ENCODE measurements around the gene ZNF837. TPM values are rescaled to one million over a fixed set of nuclear protein-coding genes. Genes with fewer than 3 reads are reported as not detected.
"Not testable (repeated sequence)": the region's sequence is repeated elsewhere in the genome, so short reads cannot be mapped to it uniquely, and the experiment has no call there.

Gene ZNF837
- under 1 TPM; 0.71 to 0.86 TPM for total RNA-seq

DNA sequence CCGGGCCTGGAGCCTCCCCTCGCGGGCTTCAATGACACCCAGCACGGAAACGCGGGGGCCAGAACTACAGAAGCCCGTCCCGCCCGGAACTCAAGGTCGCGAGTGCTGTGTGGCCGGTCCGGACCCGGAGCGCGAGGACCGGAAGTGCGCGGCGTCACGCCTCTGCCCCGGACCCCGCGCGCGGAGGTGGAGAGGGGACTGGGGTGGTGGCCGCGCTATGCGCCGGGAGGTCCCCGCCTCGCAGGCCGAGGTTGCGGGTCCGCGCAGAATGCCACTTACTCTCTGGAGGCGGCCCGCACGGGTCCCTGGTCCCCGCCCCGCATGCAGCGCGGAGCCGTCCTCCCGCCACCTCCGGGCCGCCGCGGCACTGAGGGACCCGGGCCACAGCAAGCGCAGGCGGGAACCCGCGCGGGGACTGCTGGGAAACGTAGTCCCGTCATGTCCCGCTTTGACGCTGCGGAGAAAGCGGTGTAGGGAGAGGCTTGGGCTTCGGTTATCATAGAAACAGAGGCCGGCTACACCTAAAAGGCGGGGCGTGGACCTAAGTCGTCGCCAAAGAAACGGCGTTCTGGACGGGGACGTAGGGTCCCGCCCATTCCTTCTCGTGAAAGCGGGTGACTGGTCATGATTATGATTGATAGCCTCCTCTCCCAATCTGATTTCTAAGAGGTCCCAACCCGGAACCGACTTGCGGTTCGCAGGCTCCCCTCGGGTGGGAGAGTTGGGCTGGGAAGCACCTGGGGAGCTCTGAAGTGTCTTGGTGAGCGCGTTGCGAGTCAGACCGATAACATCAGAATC is at the start of gene ZNF837:
Gene ZNF837, minus strand, starts transcription at position 369 of the 798 bp plus-strand sequence. CDS start 11,698 bp downstream, outside the sequence.
- ATAC-seq: peak; percentile 92 to 94
- Mint-ChIP-seq H3K9me3 (no peaks in the 10 kb centered on the region), H3K36me3 (no peaks in the 10 kb centered on the region), H3K4me3 (peak within 1 kb of the TSS; percentile 91), H3K4me1 (ENCODE audit: low read depth in 2 of 2) (peaks cover 17 to 18% of the 10 kb centered on the region in 2 donors), H3K27me3 (no peaks in the 10 kb centered on the region), H3K27ac (peak within 1 kb of the TSS; percentile 83 to 95)
- DNase-seq (ENCODE audit: low spot score): peak; percentile 99

DNA sequence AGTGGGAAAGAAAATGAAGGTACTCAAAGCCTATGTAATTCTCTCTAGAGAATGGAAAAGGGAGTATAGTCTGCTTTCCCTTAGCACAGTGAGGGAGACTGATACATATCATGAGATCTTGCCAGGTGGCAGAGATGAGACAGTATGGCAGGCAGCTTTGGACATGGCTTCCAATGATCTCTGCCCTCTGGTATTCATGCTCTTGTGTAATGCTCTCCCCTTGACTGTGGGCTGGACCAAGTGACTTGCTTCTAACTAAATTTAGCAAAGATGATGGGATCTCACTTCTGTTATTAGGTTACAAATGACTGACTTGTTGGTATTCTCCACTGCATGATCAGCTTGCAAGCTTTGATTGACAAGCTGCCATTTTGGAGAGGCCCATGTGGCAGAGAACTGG is 48.9 kb upstream of the ZNF837 start:
- ATAC-seq: no peak
- Mint-ChIP-seq H3K27ac (no peak overlapping the region), H3K36me3 (peaks cover 37% of the 10 kb centered on the region)

DNA sequence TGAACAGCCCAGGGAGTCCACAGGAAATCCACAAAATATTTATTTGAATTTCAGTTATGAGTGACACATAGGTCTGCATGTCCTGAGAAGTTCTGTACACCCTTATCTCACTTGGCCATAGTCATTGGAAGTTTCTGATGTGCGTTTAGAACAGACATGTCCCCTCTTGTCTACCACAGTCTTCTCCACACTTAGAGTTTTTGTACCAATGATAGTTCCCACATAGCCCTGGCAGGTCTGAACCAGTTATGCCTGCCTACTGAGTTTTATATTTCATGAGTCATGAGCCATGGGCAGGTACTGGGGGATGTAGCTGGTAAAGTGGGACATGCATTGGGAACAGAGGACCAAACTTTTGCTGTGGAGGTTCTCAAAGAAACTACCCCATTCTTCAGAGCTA is 47.8 kb upstream of the ZNF837 start:
- H3K36me3 Mint-ChIP-seq: peaks cover 26% of the 10 kb centered on the region
- no peak for ATAC-seq
- H3K4me3 Mint-ChIP-seq: no peak overlapping the region
- DNase-seq (ENCODE audit: low spot score): no peak
- H3K27ac Mint-ChIP-seq: no peak overlapping the region
- no peaks in the 10 kb centered on the region for H3K27me3 Mint-ChIP-seq
- no peaks in the 10 kb centered on the region for H3K4me1 Mint-ChIP-seq (ENCODE audit: low read depth in 2 of 2)
- H3K9me3 Mint-ChIP-seq: peaks cover 12% of the 10 kb centered on the region

More for the DNA sequence above, 48.9 kb upstream of the ZNF837 start:
- DNase-seq (ENCODE audit: low spot score): no peak
- Mint-ChIP-seq H3K9me3 (peaks cover 12% of the 10 kb centered on the region), H3K4me3 (no peak overlapping the region), H3K27me3 (no peaks in the 10 kb centered on the region), H3K4me1 (ENCODE audit: low read depth in 2 of 2) (no peaks in the 10 kb centered on the region)

DNA sequence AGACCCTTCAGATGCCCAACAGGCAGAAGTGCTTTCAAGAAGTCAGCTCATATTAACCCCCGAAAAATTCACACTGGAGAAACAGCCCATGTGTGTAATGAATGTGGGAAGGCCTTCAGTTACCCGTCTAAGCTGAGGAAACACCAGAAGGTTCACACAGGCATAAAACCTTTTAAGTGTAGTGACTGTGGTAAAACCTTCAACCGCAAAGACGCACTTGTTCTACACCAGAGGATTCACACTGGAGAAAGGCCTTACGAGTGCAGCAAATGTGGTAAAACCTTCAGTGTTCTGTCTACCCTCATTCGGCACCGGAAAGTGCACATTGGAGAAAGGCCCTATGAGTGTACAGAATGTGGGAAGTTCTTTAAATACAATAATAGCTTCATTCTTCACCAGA is 36.2 kb upstream of the ZNF837 start:
- Mint-ChIP-seq H3K36me3 (peaks cover 36% of the 10 kb centered on the region), H3K27ac (no peak overlapping the region), H3K4me3 (no peak overlapping the region), H3K9me3 (no peaks in the 10 kb centered on the region), H3K4me1 (ENCODE audit: low read depth in 2 of 2) (no peaks in the 10 kb centered on the region), H3K27me3 (no peaks in the 10 kb centered on the region)
- DNase-seq (ENCODE audit: low spot score) (no peak), ATAC-seq (no peak)

DNA sequence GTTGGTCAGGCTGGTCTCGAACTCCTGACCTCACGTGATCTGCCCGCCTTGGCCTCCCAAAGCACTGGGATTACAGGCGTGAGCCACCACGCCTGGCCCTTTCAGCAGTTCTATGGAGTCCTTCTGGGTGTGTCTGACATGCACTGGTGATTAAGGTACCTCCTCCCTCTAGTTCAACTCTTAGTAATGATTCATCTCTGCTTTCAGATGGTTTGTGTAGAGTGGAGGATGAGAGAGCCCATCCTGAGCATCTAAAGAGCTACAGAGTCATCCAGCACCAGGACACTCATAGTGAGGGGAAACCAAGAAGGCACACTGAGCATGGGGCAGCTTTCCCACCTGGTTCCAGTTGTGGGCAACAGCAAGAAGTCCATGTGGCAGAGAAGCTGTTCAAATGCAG is 35.8 kb upstream of the ZNF837 start:
- no peaks in the 10 kb centered on the region for H3K9me3 Mint-ChIP-seq
- H3K36me3 Mint-ChIP-seq: peaks cover 34% of the 10 kb centered on the region

DNA sequence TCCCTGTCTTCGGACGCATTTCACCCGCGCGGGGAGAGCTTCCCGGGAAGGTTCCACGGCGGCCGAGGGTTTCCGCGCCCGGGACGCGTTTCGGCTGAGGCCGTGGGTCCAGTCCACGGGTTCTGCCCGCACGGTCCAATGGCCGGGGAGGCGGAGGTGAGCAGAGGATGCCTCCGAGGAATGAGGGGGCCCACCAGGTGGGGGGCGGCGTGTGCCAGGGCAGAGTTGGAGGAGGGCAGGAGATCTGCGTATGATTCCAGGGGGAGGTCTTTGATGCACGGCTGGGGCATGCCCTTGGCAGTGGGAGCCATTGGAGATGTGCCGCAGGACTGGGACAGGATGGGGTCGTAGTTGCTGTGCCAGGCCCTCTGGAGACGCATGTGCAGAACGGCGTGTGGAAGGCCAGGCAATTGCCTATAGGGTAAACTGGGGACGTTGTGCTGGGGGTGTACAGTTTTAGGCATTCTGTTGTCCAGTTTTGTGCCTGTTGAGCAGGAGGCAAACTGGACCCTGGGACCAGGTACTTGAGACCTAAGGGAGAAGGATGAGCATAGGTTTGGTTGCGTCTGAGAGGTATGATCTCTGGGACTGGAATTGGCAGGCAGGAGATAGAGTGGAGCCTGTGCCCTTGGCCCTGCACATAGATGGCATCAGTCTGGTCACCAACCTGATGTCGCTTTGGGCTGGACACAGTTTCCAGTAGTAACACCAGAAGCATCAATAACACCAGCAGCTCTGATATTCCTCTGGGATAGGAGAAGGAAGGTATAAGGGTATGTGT is 28.4 kb upstream of the ZNF837 start:
- Mint-ChIP-seq H3K36me3 (peaks cover 5% of the 10 kb centered on the region), H3K9me3 (no peaks in the 10 kb centered on the region), H3K27ac (peak overlapping the region; percentile 82 to 93), H3K4me1 (ENCODE audit: low read depth in 2 of 2) (peaks cover 31 to 32% of the 10 kb centered on the region in 2 donors), H3K27me3 (no peaks in the 10 kb centered on the region), H3K4me3 (peak overlapping the region; percentile 96)
- DNase-seq (ENCODE audit: low spot score) (no peak), ATAC-seq (peak in 1 of 2 donors; percentile 31)

More for the DNA sequence above, 35.8 kb upstream of the ZNF837 start:
- Mint-ChIP-seq H3K4me1 (ENCODE audit: low read depth in 2 of 2) (no peaks in the 10 kb centered on the region), H3K4me3 (no peak overlapping the region), H3K27me3 (no peaks in the 10 kb centered on the region), H3K27ac (no peak overlapping the region)
- ATAC-seq (no peak), DNase-seq (ENCODE audit: low spot score) (no peak)

DNA sequence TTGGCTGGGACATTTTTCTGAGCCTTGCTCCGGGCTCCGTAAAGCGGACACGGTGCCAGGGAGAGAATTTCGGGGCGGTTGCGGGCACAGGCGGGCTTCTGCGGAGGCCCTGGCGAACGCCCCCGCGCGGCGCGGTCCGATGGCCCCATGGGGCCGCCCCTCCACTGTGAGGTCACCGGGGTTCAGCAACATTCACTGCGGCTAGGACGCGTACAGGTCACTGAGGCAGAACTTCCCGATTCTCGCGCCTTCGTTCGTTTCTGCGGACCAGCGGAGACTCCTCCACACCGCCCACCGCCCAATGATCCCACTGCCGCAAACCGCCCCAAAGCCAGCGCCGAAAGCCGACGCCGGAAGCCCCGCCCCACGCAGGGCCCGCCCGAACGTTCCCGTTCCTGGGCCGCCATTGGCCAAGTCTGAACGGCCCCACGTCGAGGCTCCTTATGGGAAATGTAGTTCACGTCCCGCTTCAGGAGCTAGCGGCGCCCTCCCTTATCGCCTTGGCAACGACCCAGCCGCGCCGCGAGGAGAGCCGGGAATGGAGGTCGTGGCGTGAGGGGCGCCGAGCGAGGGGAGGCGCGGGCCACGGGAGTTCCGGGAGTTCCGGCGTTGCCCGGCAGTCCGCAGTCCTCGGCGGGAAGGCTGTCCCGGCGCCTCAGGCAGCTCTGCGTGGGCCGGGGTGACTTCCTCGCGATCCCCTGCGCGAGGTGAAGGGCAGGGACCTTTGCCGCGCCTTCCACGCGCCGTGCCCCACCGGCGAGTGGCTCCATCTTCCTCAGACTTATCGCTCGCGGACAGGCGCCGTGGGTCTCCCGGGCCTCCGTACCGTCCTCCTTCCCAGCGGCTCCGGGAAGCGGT is 27.6 kb upstream of the ZNF837 start, which contains the start of gene ZNF584:
Gene ZNF584, plus strand, starts transcription at position 498 of the 858 bp plus-strand sequence. CDS start 499 bp downstream, outside the sequence.
- H3K27me3 Mint-ChIP-seq: no peaks in the 10 kb centered on the region
- peak; percentile 94 for DNase-seq (ENCODE audit: low spot score)
- peaks cover 5% of the 10 kb centered on the region for H3K36me3 Mint-ChIP-seq
- H3K27ac Mint-ChIP-seq: peak within 1 kb of the TSS; percentile 82 to 93
- peaks cover 31 to 32% of the 10 kb centered on the region in 2 donors for H3K4me1 Mint-ChIP-seq (ENCODE audit: low read depth in 2 of 2)
- H3K9me3 Mint-ChIP-seq: no peaks in the 10 kb centered on the region
- peak; percentile 98 for ATAC-seq
- H3K4me3 Mint-ChIP-seq: peak within 1 kb of the TSS; percentile 96

DNA sequence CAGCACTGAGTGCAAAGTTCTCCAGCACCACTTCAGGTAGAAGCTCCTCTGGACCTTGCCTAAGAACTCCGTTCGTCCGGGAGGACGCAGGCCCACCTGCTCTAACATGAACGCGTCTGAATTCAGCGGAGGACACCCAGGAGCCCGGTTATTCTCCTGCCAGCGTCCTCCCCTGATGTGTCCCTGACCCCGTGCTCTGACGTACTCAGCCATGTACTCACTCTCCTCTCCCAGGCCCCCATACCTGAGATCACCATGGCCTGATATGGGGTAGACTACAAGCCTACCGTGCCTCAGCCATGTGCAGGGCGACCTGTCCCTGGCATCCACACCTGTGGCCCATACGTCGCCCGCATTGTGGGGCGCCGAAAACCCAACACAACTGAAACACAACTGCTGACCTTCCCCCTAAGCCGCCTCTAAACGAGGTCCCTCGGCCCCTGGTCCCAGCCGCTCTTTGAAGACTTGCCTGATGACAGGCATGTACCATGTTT is 26.9 kb upstream of the ZNF837 start:
- Mint-ChIP-seq H3K4me1 (ENCODE audit: low read depth in 2 of 2) (peaks cover 31 to 32% of the 10 kb centered on the region in 2 donors), H3K27ac (peak overlapping the region; percentile 82 to 93), H3K27me3 (no peaks in the 10 kb centered on the region), H3K4me3 (peak overlapping the region; percentile 96), H3K9me3 (no peaks in the 10 kb centered on the region), H3K36me3 (peaks cover under 1% of the 10 kb centered on the region)
- ATAC-seq: no peak
- DNase-seq (ENCODE audit: low spot score): no peak

DNA sequence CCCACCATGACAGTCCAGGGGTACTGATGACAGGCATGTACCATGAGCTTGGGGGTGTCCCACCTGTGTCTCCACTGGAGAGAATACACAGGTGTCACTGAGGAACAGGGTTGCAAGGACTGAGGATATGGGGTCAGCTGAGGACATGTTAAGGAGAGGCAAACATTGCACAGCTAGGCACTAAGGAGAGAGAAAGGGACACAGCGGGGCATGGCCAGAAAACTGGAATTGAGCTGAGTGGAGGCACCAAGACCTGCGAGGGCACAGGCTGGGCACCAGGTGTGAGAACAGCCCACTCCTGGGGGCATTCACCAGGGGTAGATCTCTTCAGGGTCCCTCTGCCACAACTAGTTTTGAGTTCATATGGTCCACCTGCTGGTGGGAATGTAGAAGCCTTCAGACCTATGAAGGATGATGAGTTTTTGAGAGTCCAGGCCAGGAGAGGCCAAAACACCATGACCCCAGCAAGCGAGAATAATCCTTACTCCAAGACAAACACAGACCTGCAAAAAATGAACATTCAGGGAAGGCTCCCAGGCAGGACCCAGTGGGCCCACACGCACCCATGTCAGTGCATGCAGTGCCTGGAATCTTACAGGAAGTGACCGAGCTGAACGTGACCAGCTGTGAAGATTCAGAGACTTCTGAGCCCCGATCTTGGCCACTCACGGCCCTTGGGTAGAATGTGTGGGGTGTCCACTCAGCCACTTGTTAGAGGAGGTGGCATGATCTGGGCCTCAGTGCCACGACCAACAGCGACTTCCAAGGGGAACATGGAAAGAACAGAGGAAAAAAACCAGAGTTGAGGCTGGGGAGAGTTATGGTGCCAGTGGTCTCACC is 26.2 kb upstream of the ZNF837 start:
- no peak for DNase-seq (ENCODE audit: low spot score)
- no peaks in the 10 kb centered on the region for H3K27me3 Mint-ChIP-seq
- H3K4me3 Mint-ChIP-seq: peak overlapping the region; percentile 96
- H3K27ac Mint-ChIP-seq: peak overlapping the region; percentile 82 to 93
- H3K4me1 Mint-ChIP-seq (ENCODE audit: low read depth in 2 of 2): peaks cover 31 to 32% of the 10 kb centered on the region in 2 donors
- ATAC-seq: no peak
- H3K36me3 Mint-ChIP-seq: no peaks in the 10 kb centered on the region
- no peaks in the 10 kb centered on the region for H3K9me3 Mint-ChIP-seq

DNA sequence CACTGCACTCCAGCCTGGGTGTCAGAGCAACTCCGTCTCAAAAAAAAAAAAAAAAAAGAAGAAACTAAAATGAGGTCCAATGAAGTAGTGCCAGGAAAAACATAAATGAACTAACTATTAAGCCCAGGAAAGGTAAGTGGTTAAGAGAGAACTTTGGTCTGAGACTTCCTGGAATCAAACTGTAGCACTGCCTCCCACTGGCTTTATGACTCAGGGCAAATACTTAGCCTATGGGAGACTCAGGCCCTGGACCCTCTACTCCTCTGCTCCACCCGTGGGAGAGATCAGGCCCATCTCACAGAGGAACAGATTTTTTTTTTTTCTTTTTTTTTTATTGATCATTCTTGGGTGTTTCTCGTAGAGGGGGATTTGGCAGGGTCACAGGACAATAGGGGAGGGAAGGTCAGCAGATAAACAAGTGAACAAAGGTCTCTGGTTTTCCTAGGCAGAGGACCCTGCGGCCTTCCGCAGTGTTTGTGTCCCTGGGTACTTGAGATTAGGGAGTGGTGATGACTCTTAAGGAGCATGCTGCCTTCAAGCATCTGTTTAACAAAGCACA is 23.2 kb upstream of the ZNF837 start:
- not testable (repeated sequence) for H3K9me3 Mint-ChIP-seq; ATAC-seq; H3K36me3 Mint-ChIP-seq; H3K4me3 Mint-ChIP-seq; H3K27me3 Mint-ChIP-seq; H3K27ac Mint-ChIP-seq; DNase-seq (ENCODE audit: low spot score)
- peaks cover 32 to 34% of the 10 kb centered on the region in 2 donors for H3K4me1 Mint-ChIP-seq (ENCODE audit: low read depth in 2 of 2)

DNA sequence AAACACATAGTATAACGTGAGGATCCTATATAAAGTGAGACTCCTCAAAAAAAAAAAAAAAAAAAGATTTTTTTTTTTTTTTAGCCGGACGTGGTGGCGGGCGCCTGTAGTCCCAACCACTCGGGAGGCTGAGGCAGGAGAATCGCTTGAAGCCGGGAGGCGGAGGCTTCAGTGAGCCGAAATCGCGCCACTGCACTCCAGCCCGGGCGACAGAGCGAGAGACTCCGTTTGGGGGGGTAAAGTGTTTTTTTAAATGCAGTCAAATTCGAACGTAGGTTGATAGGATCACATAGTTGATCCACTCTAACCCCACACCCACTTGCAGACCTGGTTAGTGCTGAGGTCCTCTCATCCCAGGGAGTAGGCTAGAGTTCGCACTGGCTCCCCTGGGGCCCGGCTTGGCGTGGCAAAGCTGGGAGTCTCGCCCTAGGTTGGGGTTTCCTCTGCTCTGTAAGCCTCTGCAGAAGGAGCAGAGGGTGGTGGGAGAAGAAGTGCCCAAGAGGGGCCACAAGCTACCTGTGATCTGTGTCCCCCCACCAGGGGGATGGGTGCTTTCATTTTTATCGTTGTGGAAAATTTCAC is 21.1 kb upstream of the ZNF837 start:
- Mint-ChIP-seq H3K4me1 (ENCODE audit: low read depth in 2 of 2) (peaks cover 17 to 19% of the 10 kb centered on the region in 2 donors), H3K27me3 (peaks cover 0 to 2% of the 10 kb centered on the region in 2 donors), H3K9me3 (no peaks in the 10 kb centered on the region), H3K4me3 (no peak overlapping the region), H3K36me3 (no peaks in the 10 kb centered on the region), H3K27ac (peak overlapping the region in 1 of 2 donors; percentile 85)
- DNase-seq (ENCODE audit: low spot score) (peak; percentile 50), ATAC-seq (no peak)
